Measurements from ENCODE around the gene SMIM7. TPM values are rescaled to one million over a fixed set of nuclear protein-coding genes. Genes with fewer than 3 reads are reported as not detected.
"Not testable (repeated sequence)": the region's sequence is repeated elsewhere in the genome, so short reads cannot be mapped to it uniquely, and the experiment has no call there.

Gene SMIM7
- total RNA-seq, 1 experiment from 2014 or later = 101 TPM

GRCh38 chr19:16670291-16670690, 10.3 kb upstream of the SMIM7 start:
- no peaks in the 10 kb centered on the region for H3K36me3 ChIP-seq
- no peaks in the 10 kb centered on the region for H3K9me3 ChIP-seq (replicated peaks)
- DNase-seq (ENCODE audit: low read depth in 1 of 2, low spot score in 2 of 2) = no peak

GRCh38 chr19:16668702-16669101, 8.8 kb upstream of the SMIM7 start:
- H3K27ac ChIP-seq; H3K9me3 ChIP-seq (replicated peaks); DNase-seq (ENCODE audit: low read depth in 1 of 2, low spot score in 2 of 2); H3K4me1 ChIP-seq (replicated peaks); H3K27me3 ChIP-seq (replicated peaks); H3K4me3 ChIP-seq; H3K36me3 ChIP-seq: not testable (repeated sequence)

More at GRCh38 chr19:16670291-16670690, 10.3 kb upstream of the SMIM7 start:
- Histone ChIP-seq H3K4me1 (replicated peaks) (no peaks in the 10 kb centered on the region), H3K4me3 (no peak overlapping the region), H3K27ac (no peak overlapping the region), H3K27me3 (replicated peaks) (no peaks in the 10 kb centered on the region)

- H3K4me1 ChIP-seq (replicated peaks) = no peaks in the 10 kb centered on the region
- no peaks in the 10 kb centered on the region for H3K9me3 ChIP-seq (replicated peaks)
- no peak for DNase-seq (ENCODE audit: low read depth in 1 of 2, low spot score in 2 of 2)
- no peak overlapping the region for H3K27ac ChIP-seq
- no peaks in the 10 kb centered on the region for H3K27me3 ChIP-seq (replicated peaks)
- H3K4me3 ChIP-seq = no peak overlapping the region
- no peaks in the 10 kb centered on the region for H3K36me3 ChIP-seq
Measured at GRCh38 chr19:16668176-16668575, 8.2 kb upstream of the SMIM7 start.

GRCh38 chr19:16661480-16662034, 1.6 kb upstream of the SMIM7 start:
- H3K27ac ChIP-seq = no peak overlapping the region
- H3K9me3 ChIP-seq (replicated peaks) = no peaks in the 10 kb centered on the region
- peak overlapping the region; percentile 77 for H3K4me3 ChIP-seq
- H3K4me1 ChIP-seq (replicated peaks) = peaks cover 16% of the 10 kb centered on the region
- H3K27me3 ChIP-seq (replicated peaks) = no peaks in the 10 kb centered on the region; the same call in 1 of the 2 replicates
- DNase-seq (ENCODE audit: low read depth in 1 of 2, low spot score in 2 of 2) = no peak
- H3K36me3 ChIP-seq = peaks cover 25% of the 10 kb centered on the region

- Histone ChIP-seq H3K36me3 (peaks cover 30% of the 10 kb centered on the region), H3K4me3 (peak within 1 kb of the TSS; percentile 77), H3K9me3 (replicated peaks) (no peaks in the 10 kb centered on the region), H3K27ac (peak within 1 kb of the TSS; percentile 39), H3K27me3 (replicated peaks) (no peaks in the 10 kb centered on the region; the same call in 1 of the 2 replicates), H3K4me1 (replicated peaks) (peaks cover 16% of the 10 kb centered on the region)
- no peak for DNase-seq (ENCODE audit: low read depth in 1 of 2, low spot score in 2 of 2)
Measured at GRCh38 chr19:16660763-16661479, 977 bp upstream of the SMIM7 start, which contains the start of gene TMEM38A. Gene TMEM38A (plus strand): TSS chr19:16661139. CDS start chr19:16661218, 79 bp downstream.

- H3K4me3 ChIP-seq = peak overlapping the region; percentile 77
- no peak for DNase-seq (ENCODE audit: low read depth in 1 of 2, low spot score in 2 of 2)
- H3K27ac ChIP-seq = peak overlapping the region; percentile 15; the same call in 1 of the 2 replicates
- no peaks in the 10 kb centered on the region for H3K9me3 ChIP-seq (replicated peaks)
- H3K27me3 ChIP-seq (replicated peaks) = no peaks in the 10 kb centered on the region; the same call in 1 of the 2 replicates
- H3K4me1 ChIP-seq (replicated peaks) = peaks cover 16% of the 10 kb centered on the region
- H3K36me3 ChIP-seq = peaks cover 42% of the 10 kb centered on the region
Measured at GRCh38 chr19:16659464-16659831, 496 bp downstream of the SMIM7 start.

- Histone ChIP-seq H3K9me3 (replicated peaks) (no peaks in the 10 kb centered on the region), H3K27ac (no peak overlapping the region), H3K4me3 (no peak overlapping the region), H3K27me3 (replicated peaks) (no peaks in the 10 kb centered on the region; the same call in 1 of the 2 replicates), H3K36me3 (peaks cover 62% of the 10 kb centered on the region), H3K4me1 (replicated peaks) (peaks cover 16% of the 10 kb centered on the region)
- DNase-seq (ENCODE audit: low read depth in 1 of 2, low spot score in 2 of 2) = no peak
Measured at GRCh38 chr19:16657384-16657783, 2.6 kb downstream of the SMIM7 start.

GRCh38 chr19:16655727-16656126, 4.2 kb downstream of the SMIM7 start:
- Histone ChIP-seq H3K9me3 (replicated peaks) (no peaks in the 10 kb centered on the region), H3K4me3 (no peak overlapping the region), H3K36me3 (peaks cover 74% of the 10 kb centered on the region), H3K4me1 (replicated peaks) (peaks cover 8% of the 10 kb centered on the region), H3K27ac (no peak overlapping the region), H3K27me3 (replicated peaks) (no peaks in the 10 kb centered on the region; the same call in 1 of the 2 replicates)
- no peak for DNase-seq (ENCODE audit: low read depth in 1 of 2, low spot score in 2 of 2)

GRCh38 chr19:16654627-16655026, 5.3 kb downstream of the SMIM7 start:
- H3K27me3 ChIP-seq (replicated peaks) = no peaks in the 10 kb centered on the region
- H3K9me3 ChIP-seq (replicated peaks) = no peaks in the 10 kb centered on the region
- no peak overlapping the region for H3K27ac ChIP-seq
- H3K36me3 ChIP-seq = peaks cover 81% of the 10 kb centered on the region
- no peak overlapping the region for H3K4me3 ChIP-seq
- DNase-seq (ENCODE audit: low read depth in 1 of 2, low spot score in 2 of 2) = no peak
- peaks cover 3% of the 10 kb centered on the region; the same call in 1 of the 2 replicates for H3K4me1 ChIP-seq (replicated peaks)

- no peaks in the 10 kb centered on the region for H3K27me3 ChIP-seq (replicated peaks)
- H3K9me3 ChIP-seq (replicated peaks) = no peaks in the 10 kb centered on the region
- no peak for DNase-seq (ENCODE audit: low read depth in 1 of 2, low spot score in 2 of 2)
- H3K4me1 ChIP-seq (replicated peaks) = peaks cover under 1% of the 10 kb centered on the region; the same call in 1 of the 2 replicates
- no peak overlapping the region for H3K27ac ChIP-seq
- H3K36me3 ChIP-seq = peaks cover 80% of the 10 kb centered on the region
- H3K4me3 ChIP-seq = no peak overlapping the region
Measured at GRCh38 chr19:16654140-16654539, 5.8 kb downstream of the SMIM7 start.

GRCh38 chr19:16652854-16653253, 7.1 kb downstream of the SMIM7 start:
- peaks cover 79% of the 10 kb centered on the region for H3K36me3 ChIP-seq

GRCh38 chr19:16651421-16652188, 8.3 kb downstream of the SMIM7 start:
- H3K36me3 ChIP-seq = peaks cover 81% of the 10 kb centered on the region
- not testable (repeated sequence) for H3K27me3 ChIP-seq (replicated peaks); DNase-seq (ENCODE audit: low read depth in 1 of 2, low spot score in 2 of 2)

More at GRCh38 chr19:16652854-16653253, 7.1 kb downstream of the SMIM7 start:
- no peaks in the 10 kb centered on the region for H3K27me3 ChIP-seq (replicated peaks)
- H3K4me1 ChIP-seq (replicated peaks) = no peaks in the 10 kb centered on the region
- no peaks in the 10 kb centered on the region for H3K9me3 ChIP-seq (replicated peaks)
- no peak for DNase-seq (ENCODE audit: low read depth in 1 of 2, low spot score in 2 of 2)
- H3K27ac ChIP-seq = no peak overlapping the region
- H3K4me3 ChIP-seq = no peak overlapping the region

GRCh38 chr19:16650821-16651220, 9.1 kb downstream of the SMIM7 start:
- Histone ChIP-seq H3K27ac (no peak overlapping the region), H3K27me3 (replicated peaks) (no peaks in the 10 kb centered on the region), H3K4me1 (replicated peaks) (no peaks in the 10 kb centered on the region), H3K9me3 (replicated peaks) (no peaks in the 10 kb centered on the region), H3K4me3 (no peak overlapping the region), H3K36me3 (peaks cover 82% of the 10 kb centered on the region)
- no peak for DNase-seq (ENCODE audit: low read depth in 1 of 2, low spot score in 2 of 2)

More at GRCh38 chr19:16651421-16652188, 8.3 kb downstream of the SMIM7 start:
- not testable (repeated sequence) for H3K4me1 ChIP-seq (replicated peaks); H3K27ac ChIP-seq; H3K4me3 ChIP-seq; H3K9me3 ChIP-seq (replicated peaks)

GRCh38 chr19:16649734-16650133, 10.2 kb downstream of the SMIM7 start:
- DNase-seq (ENCODE audit: low read depth in 1 of 2, low spot score in 2 of 2) = no peak
- no peaks in the 10 kb centered on the region for H3K27me3 ChIP-seq (replicated peaks)
- H3K36me3 ChIP-seq = peaks cover 85% of the 10 kb centered on the region
- no peaks in the 10 kb centered on the region for H3K9me3 ChIP-seq (replicated peaks)
- no peaks in the 10 kb centered on the region for H3K4me1 ChIP-seq (replicated peaks)
- H3K4me3 ChIP-seq = no peak overlapping the region
- no peak overlapping the region for H3K27ac ChIP-seq
